Liver (tissue), 9 donors: ENCODE results near the gene SEMA6D. TPM values are rescaled to one million over a fixed set of nuclear protein-coding genes. Genes with fewer than 3 reads are reported as not detected.

Experiments used
- DNase-seq: peaks from one replicate; pipeline ENCODE4 v3.0.0-alpha.2; 2017; ENCODE audit warnings: low spot score
- H3K27ac ChIP-seq, 2 donors: one replicate each; pipeline ENCODE4 v1.7.0; 2013; ENCODE audit warnings: inconsistent platforms in 2 of 2, low read length in 2 of 2, control low read depth in 1 of 2, low read depth in 1 of 2, mild to moderate bottlenecking in 1 of 2
- H3K27me3 ChIP-seq, 4 donors: one replicate each; pipeline versions ENCODE4 v1.6.1 to v1.7.0; 2013; ENCODE audit warnings: low read length in 3 of 4, inconsistent platforms in 1 of 4, mild to moderate bottlenecking in 1 of 4, moderate library complexity in 1 of 4; ENCODE audit not compliant: control insufficient read depth in 4 of 4, insufficient read depth in 4 of 4
- H3K36me3 ChIP-seq, 4 donors: one replicate each; pipeline versions ENCODE4 v1.6.1 to v1.7.0; 2013; ENCODE audit warnings: low read length in 3 of 4, mild to moderate bottlenecking in 3 of 4, low read depth in 1 of 4, moderate library complexity in 1 of 4; ENCODE audit not compliant: control insufficient read depth in 4 of 4, insufficient read depth in 3 of 4
- H3K4me1 ChIP-seq, 4 donors: one replicate each; pipeline versions ENCODE4 v1.6.1 to v1.7.0; 2013; ENCODE audit warnings: low read length in 3 of 4, mild to moderate bottlenecking in 3 of 4, moderate library complexity in 1 of 4; ENCODE audit not compliant: control insufficient read depth in 4 of 4, insufficient read depth in 4 of 4
- H3K4me3 ChIP-seq, 3 donors: one replicate each; pipeline versions ENCODE4 v1.6.1 to v1.7.0; 2013; ENCODE audit warnings: low read length in 3 of 3, control low read depth in 1 of 3, low read depth in 1 of 3, mild to moderate bottlenecking in 1 of 3
- H3K9ac ChIP-seq, 2 donors: one replicate each; pipeline ENCODE4 v1.7.0; 2013; ENCODE audit warnings: low read length in 2 of 2, mild to moderate bottlenecking in 2 of 2, moderate library complexity in 2 of 2, control low read depth in 1 of 2, low read depth in 1 of 2
- H3K9me3 ChIP-seq, 4 donors: one replicate each; pipeline versions ENCODE4 v1.6.1 to v1.7.0; 2013; ENCODE audit warnings: low read length in 3 of 4; ENCODE audit not compliant: control insufficient read depth in 4 of 4
- ATF3 ChIP-seq: IDR thresholded peaks from 2 replicates; pipeline ENCODE4 v1.6.1; 2016; ENCODE audit warnings: antibody characterized with exemption
- EGR1 ChIP-seq, 2 donors: IDR thresholded peaks; 2 replicates each; pipeline ENCODE4 v1.6.1; 2016 to 2018; ENCODE audit warnings: antibody characterized with exemption in 2 of 2, low read depth in 2 of 2
- FOXA1 ChIP-seq: IDR thresholded peaks from 2 replicates; pipeline ENCODE4 v1.6.1; 2016; ENCODE audit warnings: antibody characterized with exemption
- FOXA2 ChIP-seq: IDR thresholded peaks from 2 replicates; pipeline ENCODE4 v1.6.1; 2016; ENCODE audit warnings: antibody characterized with exemption
- GABPA ChIP-seq, 2 donors: IDR thresholded peaks in 1 of 2; conservative IDR thresholded peaks in 1 of 2; 2 replicates each; pipeline ENCODE4 v1.6.1; 2016; ENCODE audit warnings: antibody characterized with exemption in 2 of 2, mild to moderate bottlenecking in 1 of 2, moderate library complexity in 1 of 2
- HNF4A ChIP-seq, 2 donors: conservative IDR thresholded peaks; 2 replicates each; pipeline ENCODE4 v1.6.1; 2016; ENCODE audit warnings: antibody characterized with exemption in 2 of 2, mild to moderate bottlenecking in 2 of 2
- HNF4G ChIP-seq: IDR thresholded peaks from 2 replicates; pipeline ENCODE4 v1.6.1; 2016; ENCODE audit warnings: antibody characterized with exemption
- JUND ChIP-seq, 2 donors: IDR thresholded peaks; 2 replicates each; pipeline ENCODE4 v1.6.1; 2016; ENCODE audit warnings: antibody characterized with exemption in 2 of 2
- MAX ChIP-seq: IDR thresholded peaks from 2 replicates; pipeline ENCODE4 v1.6.1; 2016; ENCODE audit warnings: antibody characterized with exemption
- NR2F2 ChIP-seq: IDR thresholded peaks from 2 replicates; pipeline ENCODE4 v1.6.1; 2016; ENCODE audit warnings: antibody characterized with exemption
- RAD21 ChIP-seq, 2 donors: IDR thresholded peaks; 2 replicates each; pipeline ENCODE4 v1.6.1; 2016; ENCODE audit warnings: antibody characterized with exemption in 2 of 2, mild to moderate bottlenecking in 2 of 2
- REST ChIP-seq: IDR thresholded peaks from 2 replicates; pipeline ENCODE4 v1.6.1; 2016; ENCODE audit warnings: antibody characterized with exemption, mild to moderate bottlenecking
- RXRA ChIP-seq, 2 donors: IDR thresholded peaks; 2 replicates each; pipeline ENCODE4 v1.6.1; 2017 to 2018; ENCODE audit warnings: antibody characterized with exemption in 2 of 2, mild to moderate bottlenecking in 1 of 2
- TAF1 ChIP-seq: conservative IDR thresholded peaks from 2 replicates; pipeline ENCODE4 v1.6.1; 2016; ENCODE audit warnings: antibody characterized with exemption, mild to moderate bottlenecking
- YY1 ChIP-seq: IDR thresholded peaks from 2 replicates; pipeline ENCODE4 v1.6.1; 2016; ENCODE audit warnings: antibody characterized with exemption, mild to moderate bottlenecking
- ZBTB33 ChIP-seq: IDR thresholded peaks from 2 replicates; pipeline ENCODE4 v1.6.1; 2016; ENCODE audit warnings: antibody characterized with exemption
- WGBS: extraction: QIAGEN DNeasy Blood & Tissue Kit; methylation state at CpG from one replicate; pipeline ENCODE4 v1.1.7; 2013; 5-methylcytosine and 5-hydroxymethylcytosine counted together
- polyA plus RNA-seq, 2 donors: library from polyadenylated mRNA; stranded (reverse) in 1 of 2; unstranded in 1 of 2; fragments of 200-250 nt in 1 of 2; fragments of >200 nt in 1 of 2; fragmentation: Nextera tagmentation in 1 of 2; extraction: Ambion mirVana in 1 of 2; gene quantifications; one replicate each; pipeline versions ENCODE4 v1.2.1 to v1.2.3, GENCODE V29; 2013 to 2015
- total RNA-seq, 2 donors: library from RNA; depleted of rRNA; stranded (reverse); fragments of >200 nt; gene quantifications; one replicate each; pipeline ENCODE4 v1.2.3, GENCODE V29; 2014
- donor health status: healthy.
- donor health status: healthy.
- donor health status: healthy.
- donor health status: healthy.
- donor health status: healthy.

Gene SEMA6D
- total and polyA plus RNA-seq, 4 donors: 1.0 to 4.5 (median 3.1) TPM

- DNase-seq: no peak
- Histone ChIP-seq H3K27ac (no peak overlapping the region), H3K27me3 (peaks cover 0 to 3% (median 0%) of the 10 kb centered on the region in 4 donors), H3K9me3 (no peaks in the 10 kb centered on the region), H3K9ac (no peak overlapping the region), H3K4me1 (no peaks in the 10 kb centered on the region), H3K4me3 (no peak overlapping the region), H3K36me3 (no peaks in the 10 kb centered on the region)
- no peak for TF ChIP-seq EGR1 (IDR thresholded peaks at IDR 0.05; ENCODE audit: low read depth in 2 of 2)
- no peak for TF ChIP-seq HNF4G
- no peak for TF ChIP-seq YY1
- no peak for TF ChIP-seq FOXA2
- TF ChIP-seq JUND (IDR thresholded peaks at IDR 0.05): no peak
- no peak for TF ChIP-seq ATF3
- no peak for TF ChIP-seq TAF1
- TF ChIP-seq ZBTB33: no peak
- no peak for TF ChIP-seq MAX
- 77% methylated on average over 3 of the region's 3 CpGs for WGBS
Observed at GRCh38 chr15:47796830-47797229, 79.5 kb downstream of the SEMA6D start.

GRCh38 chr15:47801522-47801921, 84.2 kb downstream of the SEMA6D start:
- no peaks in the 10 kb centered on the region for H3K9me3 ChIP-seq
- H3K36me3 ChIP-seq: no peaks in the 10 kb centered on the region
- no peak for DNase-seq
- peaks cover 0 to 3% (median 0%) of the 10 kb centered on the region in 4 donors for H3K27me3 ChIP-seq
- 81% methylated on average over 3 of the region's 3 CpGs for WGBS
- no peaks in the 10 kb centered on the region for H3K4me1 ChIP-seq
- no peak overlapping the region for H3K9ac ChIP-seq
- H3K27ac ChIP-seq: no peak overlapping the region
- no peak overlapping the region for H3K4me3 ChIP-seq
- TF ChIP-seq GABPA (IDR thresholded peaks at IDR 0.05 in 1 of 2, conservative IDR thresholded peaks at IDR 0.05 in 1 of 2) (no peak), FOXA1 (no peak), YY1 (no peak), REST (no peak), MAX (no peak), ZBTB33 (no peak), FOXA2 (no peak), RXRA (IDR thresholded peaks at IDR 0.05) (no peak), NR2F2 (no peak), RAD21 (IDR thresholded peaks at IDR 0.05) (no peak), HNF4A (conservative IDR thresholded peaks at IDR 0.05) (no peak)
